Stimulated activated CD8-positive, alpha-beta memory T cell treated with anti-CD3 and anti-CD28 coated beads, Interleukin-12 subunit alpha, Interleukin-12 subunit beta, amount 100 ng/mL, for 24 hours (primary cell): Measurements from ENCODE around the gene FNBP1.

ENCODE experiments used
- DNase-seq: peaks from one replicate; pipeline ENCODE4 v3.0.0-alpha.2; 2020; ENCODE audit errors: extremely low read depth

Gene FNBP1

GRCh38 chr9:130045725-130046450, 2.9 kb upstream of the FNBP1 start:
- no peak for DNase-seq

GRCh38 chr9:130043654-130044623, 950 bp upstream of the FNBP1 start:
- DNase-seq = no peak

- no peak for DNase-seq
These were observed 544 bp downstream of the FNBP1 start for GRCh38 chr9:130042406-130042884.

GRCh38 chr9:130041648-130042405, 1.2 kb downstream of the FNBP1 start:
- DNase-seq = no peak

- no peak for DNase-seq
These were observed 1.9 kb downstream of the FNBP1 start for GRCh38 chr9:130040984-130041647.

- DNase-seq = no peak
These were observed 3.4 kb downstream of the FNBP1 start for GRCh38 chr9:130039528-130040147.

GRCh38 chr9:130036099-130036498, 6.9 kb downstream of the FNBP1 start:
- DNase-seq = no peak

GRCh38 chr9:130034570-130034969, 8.4 kb downstream of the FNBP1 start:
- no peak for DNase-seq

- DNase-seq = no peak
These were observed 12.3 kb downstream of the FNBP1 start for GRCh38 chr9:130030651-130031127.

GRCh38 chr9:130029223-130029973, 13.6 kb downstream of the FNBP1 start:
- DNase-seq = no peak

GRCh38 chr9:130028493-130029222, 14.3 kb downstream of the FNBP1 start:
- no peak for DNase-seq

- no peak for DNase-seq
These were observed 15.2 kb downstream of the FNBP1 start for GRCh38 chr9:130027533-130028365.

GRCh38 chr9:130026583-130027340, 16.2 kb downstream of the FNBP1 start:
- DNase-seq = no peak

GRCh38 chr9:130024597-130024994, 18.4 kb downstream of the FNBP1 start:
- no peak for DNase-seq

GRCh38 chr9:130023994-130024596, 18.9 kb downstream of the FNBP1 start:
- DNase-seq = no peak

GRCh38 chr9:130023144-130023787, 19.7 kb downstream of the FNBP1 start:
- no peak for DNase-seq
